Effector memory CD8-positive, alpha-beta T cell (primary cell): ENCODE data around the gene BCL2.
A peak's percentile ranks its signal among the peaks of the same experiment; 100 is the strongest.

Experiments used
- ATAC-seq: fragments of 150-1000 bp; cut with Tn5 transposase; replicated peaks from 2 replicates; pipeline ENCODE4 v1.10.0; 2021; ENCODE audit warnings: mild to moderate bottlenecking, moderate library complexity
- DNase-seq, 3 experiments: peaks; one replicate each; pipeline ENCODE4 v3.0.0; 2021
- H3K27ac Mint-ChIP-seq, 2 donors: one replicate each; pipeline ENCODE4 v1.8.0; 2022; ENCODE audit warnings: mild to moderate bottlenecking in 2 of 2, mixed read lengths in 2 of 2, moderate library complexity in 2 of 2
- H3K27me3 Mint-ChIP-seq, 2 donors: one replicate each; pipeline ENCODE4 v1.8.0; 2022; ENCODE audit warnings: mixed read lengths in 2 of 2
- H3K36me3 Mint-ChIP-seq: one replicate; pipeline ENCODE4 v1.8.0; 2022; ENCODE audit warnings: mild to moderate bottlenecking, moderate library complexity, mixed read lengths; ENCODE audit not compliant: insufficient read depth
- H3K4me1 Mint-ChIP-seq, 2 donors: one replicate each; pipeline ENCODE4 v1.8.0; 2022; ENCODE audit warnings: low read depth in 2 of 2, mixed read lengths in 2 of 2
- H3K4me3 Mint-ChIP-seq, 2 donors: one replicate each; pipeline ENCODE4 v1.8.0; 2022; ENCODE audit warnings: mild to moderate bottlenecking in 2 of 2, mixed read lengths in 2 of 2, moderate library complexity in 2 of 2
- H3K9me3 Mint-ChIP-seq, 2 donors: one replicate each; pipeline ENCODE4 v1.8.0; 2022; ENCODE audit warnings: mixed read lengths in 2 of 2

BCL2 gene

DNA sequence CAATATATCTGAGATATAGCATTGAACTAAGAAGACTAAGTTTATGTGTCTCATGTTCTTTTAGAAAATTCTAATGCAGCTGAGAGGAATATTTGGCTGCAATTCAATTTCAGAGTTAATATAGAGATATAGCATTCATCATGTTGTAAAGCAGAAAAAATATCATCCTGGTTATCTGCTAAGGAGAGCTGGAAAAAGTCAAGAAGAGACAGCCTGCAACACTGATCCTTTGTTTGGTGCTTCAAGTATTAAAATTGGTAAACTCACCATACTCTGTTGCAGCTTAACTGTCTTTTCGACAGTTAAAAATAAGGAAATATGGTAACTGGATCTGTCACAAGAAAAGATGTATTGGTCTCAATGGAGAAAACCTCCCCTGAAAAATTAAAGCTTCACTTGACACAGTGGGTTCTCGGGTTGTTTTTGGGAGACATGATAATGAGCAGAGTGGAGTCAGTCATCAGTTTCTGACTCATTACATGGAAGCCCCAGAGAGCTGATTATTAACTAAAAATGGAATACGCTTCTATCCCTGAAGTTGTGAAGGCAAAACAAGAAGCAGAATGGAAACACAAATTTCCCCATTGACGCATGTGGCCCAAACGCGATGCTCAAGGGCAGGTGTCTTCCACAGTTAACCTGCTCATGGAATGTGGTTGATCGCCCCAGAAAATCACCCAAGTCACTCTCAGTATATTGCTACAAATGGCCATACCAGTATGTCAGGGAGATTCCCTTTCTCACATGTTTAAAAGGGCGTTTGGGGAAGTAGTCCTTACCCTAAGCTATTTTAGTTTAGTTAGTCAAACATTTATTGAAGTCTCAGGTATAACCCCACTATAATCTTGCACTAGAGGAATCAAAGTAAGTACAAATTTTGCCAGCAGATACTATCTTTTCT, 8.2 kb downstream of the BCL2 start:
- peaks cover 5% of the 10 kb centered on the region for H3K36me3 Mint-ChIP-seq
- H3K9me3 Mint-ChIP-seq = no peaks in the 10 kb centered on the region
- H3K27ac Mint-ChIP-seq = peak overlapping the region in 1 of 2 donors; percentile 96
- peaks cover 65 to 84% of the 10 kb centered on the region in 2 donors for H3K4me1 Mint-ChIP-seq
- no peak for DNase-seq
- no peak for ATAC-seq
- no peaks in the 10 kb centered on the region for H3K27me3 Mint-ChIP-seq
- H3K4me3 Mint-ChIP-seq = no peak overlapping the region

DNA sequence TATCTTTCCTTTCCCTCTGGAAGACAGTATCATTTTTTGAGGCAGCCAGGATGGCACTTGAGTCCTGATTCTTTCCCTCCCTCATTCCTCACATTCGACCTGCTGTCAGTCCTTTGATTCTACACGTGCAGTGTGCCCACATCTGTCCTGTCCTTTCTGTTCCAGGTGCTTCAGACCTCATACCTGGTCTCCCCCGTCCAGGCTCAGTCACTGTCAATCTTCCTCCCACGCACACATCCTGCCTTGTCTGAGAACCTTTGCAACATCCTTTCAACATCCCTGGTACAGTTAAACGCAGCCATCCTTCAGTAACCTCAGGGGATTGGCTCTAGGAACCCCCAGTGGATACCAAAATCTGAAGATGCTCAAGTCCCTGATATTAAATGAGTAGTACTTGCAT, 10.1 kb downstream of the BCL2 start:
- Mint-ChIP-seq H3K36me3 (peaks cover 9% of the 10 kb centered on the region), H3K4me3 (peak overlapping the region; percentile 17 to 21), H3K9me3 (no peaks in the 10 kb centered on the region), H3K27ac (peak overlapping the region; percentile 49 to 70), H3K27me3 (no peaks in the 10 kb centered on the region), H3K4me1 (peaks cover 64 to 72% of the 10 kb centered on the region in 2 donors)
- DNase-seq (no peak), ATAC-seq (peak; percentile 76)

- H3K9me3 Mint-ChIP-seq = no peaks in the 10 kb centered on the region
- H3K36me3 Mint-ChIP-seq = peaks cover 9% of the 10 kb centered on the region
- peaks cover 58 to 73% of the 10 kb centered on the region in 2 donors for H3K4me1 Mint-ChIP-seq
- no peak for DNase-seq
- H3K27ac Mint-ChIP-seq = peak overlapping the region; percentile 49 to 50
- ATAC-seq = peak; percentile 28
- no peaks in the 10 kb centered on the region for H3K27me3 Mint-ChIP-seq
- H3K4me3 Mint-ChIP-seq = no peak overlapping the region
These were observed 11.9 kb downstream of the BCL2 start for GRCh38 chr18:63307551-63308200.

- no peaks in the 10 kb centered on the region for H3K9me3 Mint-ChIP-seq
- H3K4me3 Mint-ChIP-seq = no peak overlapping the region
- DNase-seq (no peak), ATAC-seq (no peak)
- peaks cover 62 to 74% of the 10 kb centered on the region in 2 donors for H3K4me1 Mint-ChIP-seq
- peak overlapping the region; percentile 47 to 68 for H3K27ac Mint-ChIP-seq
- no peaks in the 10 kb centered on the region for H3K27me3 Mint-ChIP-seq
- peaks cover 16% of the 10 kb centered on the region for H3K36me3 Mint-ChIP-seq
These were observed 12.6 kb downstream of the BCL2 start for GRCh38 chr18:63306819-63307550.

GRCh38 chr18:63306249-63306648, 13.3 kb downstream of the BCL2 start:
- Mint-ChIP-seq H3K4me3 (no peak overlapping the region), H3K4me1 (peaks cover 68 to 75% of the 10 kb centered on the region in 2 donors), H3K36me3 (peaks cover 22% of the 10 kb centered on the region), H3K9me3 (no peaks in the 10 kb centered on the region), H3K27ac (peak overlapping the region; percentile 47 to 68), H3K27me3 (no peaks in the 10 kb centered on the region)
- ATAC-seq = no peak
- DNase-seq = no peak

DNA sequence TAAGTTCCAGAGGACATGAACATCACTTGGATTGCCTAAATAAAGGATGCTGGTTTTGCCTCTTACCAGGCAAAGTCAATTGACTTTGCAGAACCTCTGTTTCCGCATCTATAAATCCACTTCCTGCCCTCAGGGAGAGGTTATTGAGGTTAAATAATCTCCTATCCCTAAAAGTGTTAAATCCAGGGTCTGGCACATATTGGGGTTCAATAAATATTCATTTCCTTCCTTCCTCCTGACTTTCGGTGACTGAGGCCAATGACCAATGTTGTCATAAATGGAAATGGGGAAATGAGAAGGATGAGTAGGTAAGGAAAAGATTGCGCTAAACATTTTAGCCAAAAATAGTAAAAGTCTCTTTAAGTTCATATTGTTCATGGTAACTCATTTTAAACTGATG, 16.0 kb downstream of the BCL2 start:
- Mint-ChIP-seq H3K36me3 (peaks cover 30% of the 10 kb centered on the region), H3K27me3 (no peaks in the 10 kb centered on the region), H3K27ac (peak overlapping the region in 1 of 2 donors; percentile 94), H3K9me3 (no peaks in the 10 kb centered on the region), H3K4me3 (peak overlapping the region in 1 of 2 donors; percentile 75), H3K4me1 (peaks cover 78 to 82% of the 10 kb centered on the region in 2 donors)
- no peak for DNase-seq
- no peak for ATAC-seq

- H3K27ac Mint-ChIP-seq = peak overlapping the region; percentile 86 to 94
- H3K36me3 Mint-ChIP-seq = peaks cover 30% of the 10 kb centered on the region
- ATAC-seq (no peak), DNase-seq (no peak)
- no peaks in the 10 kb centered on the region for H3K27me3 Mint-ChIP-seq
- peak overlapping the region; percentile 72 to 75 for H3K4me3 Mint-ChIP-seq
- peaks cover 79 to 83% of the 10 kb centered on the region in 2 donors for H3K4me1 Mint-ChIP-seq
- no peaks in the 10 kb centered on the region for H3K9me3 Mint-ChIP-seq
These were observed 16.7 kb downstream of the BCL2 start for GRCh38 chr18:63302636-63303405.

DNA sequence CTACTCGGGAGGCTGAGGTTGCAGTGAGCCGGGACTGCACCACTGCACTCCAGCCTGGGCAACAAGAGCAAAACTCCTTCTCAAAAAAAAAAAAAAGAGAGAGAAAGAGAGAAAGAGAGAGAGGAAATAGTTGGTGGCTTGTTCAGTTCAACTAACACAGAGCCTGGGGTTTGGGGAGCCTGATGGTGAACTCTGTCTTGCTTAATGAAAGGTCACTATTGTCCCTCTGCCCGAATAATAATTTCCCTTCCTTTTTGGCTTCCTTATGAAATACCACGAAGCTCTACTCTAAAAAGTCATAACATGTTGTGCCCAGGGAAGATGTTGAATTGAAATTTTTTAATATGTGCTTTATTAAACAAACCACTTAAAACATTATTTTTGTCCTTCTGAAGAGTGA, 17.3 kb downstream of the BCL2 start:
- no peak for ATAC-seq
- Mint-ChIP-seq H3K27ac (peak overlapping the region; percentile 86 to 94), H3K4me3 (peak overlapping the region; percentile 72 to 75), H3K9me3 (no peaks in the 10 kb centered on the region), H3K27me3 (no peaks in the 10 kb centered on the region), H3K36me3 (peaks cover 30% of the 10 kb centered on the region), H3K4me1 (peaks cover 77 to 78% of the 10 kb centered on the region in 2 donors)
- DNase-seq = no peak

DNA sequence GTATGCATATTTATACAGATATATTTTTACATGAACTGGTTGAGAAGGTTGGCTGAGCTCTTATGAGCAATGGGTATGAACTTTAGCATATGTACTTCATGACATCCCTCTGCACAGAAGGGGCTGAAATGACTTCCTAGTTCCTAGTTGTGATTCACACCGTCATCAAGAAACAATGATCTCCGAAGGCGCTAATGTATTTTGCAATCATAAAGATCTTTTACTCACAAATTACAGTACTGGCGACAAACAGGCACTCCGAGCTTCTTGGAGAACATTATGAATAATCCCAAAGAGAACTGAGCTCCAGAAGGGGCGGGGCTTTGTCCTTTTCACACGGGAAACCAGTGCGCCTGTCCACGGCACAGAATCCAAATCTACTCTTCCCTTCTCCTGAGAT, 18.1 kb downstream of the BCL2 start:
- H3K9me3 Mint-ChIP-seq = no peaks in the 10 kb centered on the region
- peaks cover 33% of the 10 kb centered on the region for H3K36me3 Mint-ChIP-seq
- peak overlapping the region; percentile 72 to 75 for H3K4me3 Mint-ChIP-seq
- ATAC-seq = peak; percentile 35
- H3K27ac Mint-ChIP-seq = peak overlapping the region; percentile 86 to 94
- H3K4me1 Mint-ChIP-seq = peaks cover 72% of the 10 kb centered on the region in 2 donors
- no peak for DNase-seq
- no peaks in the 10 kb centered on the region for H3K27me3 Mint-ChIP-seq

GRCh38 chr18:63299837-63300745, 19.5 kb downstream of the BCL2 start:
- Mint-ChIP-seq H3K27ac (peak overlapping the region; percentile 86 to 94), H3K27me3 (no peaks in the 10 kb centered on the region), H3K4me3 (peak overlapping the region; percentile 65 to 75), H3K4me1 (peaks cover 65 to 69% of the 10 kb centered on the region in 2 donors), H3K9me3 (no peaks in the 10 kb centered on the region), H3K36me3 (peaks cover 36% of the 10 kb centered on the region)
- peak; percentile 73 for ATAC-seq
- no peak for DNase-seq

DNA sequence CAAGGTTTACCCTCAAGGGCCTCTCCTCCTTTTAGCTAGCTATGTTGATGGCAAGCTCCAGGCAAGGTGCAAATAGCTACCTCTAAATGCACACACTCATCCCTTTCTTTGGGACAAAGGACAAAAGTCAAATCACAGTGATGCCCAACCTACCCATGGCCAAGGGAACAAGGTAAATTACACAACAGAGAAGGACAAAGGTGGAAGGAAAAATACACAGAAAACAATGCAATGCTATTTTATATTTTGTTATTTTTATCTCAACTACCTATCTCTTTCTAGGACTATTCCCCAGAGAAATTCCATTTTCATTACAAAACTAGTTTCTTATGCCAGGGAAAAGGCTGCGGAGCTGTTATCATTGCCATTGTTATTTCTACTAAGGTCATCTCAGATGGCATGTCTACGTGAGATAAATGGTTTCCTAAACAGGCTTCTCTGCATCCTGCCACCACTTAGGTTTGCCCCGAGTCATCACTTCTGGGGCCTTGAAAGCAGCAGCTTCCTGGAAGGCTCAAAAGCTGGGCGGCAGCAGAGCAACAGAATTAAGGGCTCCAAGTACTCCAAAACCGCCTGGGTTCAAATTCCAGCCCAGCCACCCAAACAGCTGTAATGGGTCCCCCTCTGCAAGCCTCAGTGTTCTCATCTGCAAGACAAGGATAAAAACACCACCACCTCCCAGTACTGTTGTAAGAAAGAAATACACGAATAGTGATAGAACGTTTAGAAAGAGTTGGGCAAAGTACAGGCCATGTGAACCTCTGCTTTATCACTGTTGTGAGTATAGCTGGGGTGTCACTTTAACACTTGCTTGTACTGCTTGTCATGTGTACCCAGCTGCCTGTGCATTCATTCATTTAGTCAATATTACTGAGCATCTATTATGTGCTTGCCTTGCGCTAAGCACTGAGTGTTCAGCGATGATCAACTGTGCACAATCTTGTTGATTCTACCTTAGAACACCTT, 20.9 kb downstream of the BCL2 start:
- Mint-ChIP-seq H3K36me3 (peaks cover 35% of the 10 kb centered on the region), H3K27ac (peak overlapping the region; percentile 86 to 94), H3K4me3 (peak overlapping the region; percentile 65 to 75), H3K9me3 (no peaks in the 10 kb centered on the region), H3K4me1 (peaks cover 57 to 64% of the 10 kb centered on the region in 2 donors), H3K27me3 (no peaks in the 10 kb centered on the region)
- DNase-seq (peak in 1 of 3 experiments; percentile 29), ATAC-seq (peak; percentile 52)
